GM13976 (cell line): ENCODE results near the gene FMNL2.

ENCODE experiments used
- DNase-seq: peaks from one replicate; pipeline ENCODE4 v3.0.0; 2012; ENCODE audit warnings: low spot score
- CTCF ChIP-seq: IDR thresholded peaks from 2 replicates; pipeline ENCODE4 v1.5.1; 2012; ENCODE audit warnings: borderline replicate concordance, mild to moderate bottlenecking; ENCODE audit not compliant: insufficient read depth; ENCODE audit errors: extremely low read depth, missing control alignments, control extremely low read depth
- in situ Hi-C: fragments of 300-500 bp; cut with MboI; formaldehyde crosslinking; loops from one replicate; pipeline ENCODE4 v1.12.0; 2022; ENCODE audit warnings: low sequenced_read_pairs, mixed read lengths, inconsistent platforms; ENCODE audit not compliant: unreplicated experiment

Gene FMNL2

GRCh38 chr2:152572031-152572430 lies 237.1 kb downstream of the FMNL2 start:
- in situ Hi-C loops = no loop called here
- DNase-seq = no peak
- no peak for TF ChIP-seq CTCF

- in situ Hi-C loops = no loop called here
- peak; percentile 60 for DNase-seq
- no peak for TF ChIP-seq CTCF
These were observed 238.2 kb downstream of the FMNL2 start for GRCh38 chr2:152573168-152573567.

GRCh38 chr2:152577579-152577978 lies 242.6 kb downstream of the FMNL2 start:
- in situ Hi-C loops = no loop called here
- no peak for TF ChIP-seq CTCF
- DNase-seq = no peak

GRCh38 chr2:152578573-152578972 lies 243.6 kb downstream of the FMNL2 start:
- no peak for TF ChIP-seq CTCF
- in situ Hi-C loops = no loop called here

GRCh38 chr2:152580714-152581113 lies 245.7 kb downstream of the FMNL2 start:
- in situ Hi-C loops = no loop called here
- no peak for DNase-seq
- no peak for TF ChIP-seq CTCF

More at GRCh38 chr2:152578573-152578972, 243.6 kb downstream of the FMNL2 start:
- DNase-seq = no peak

GRCh38 chr2:152581360-152581759 lies 246.4 kb downstream of the FMNL2 start:
- TF ChIP-seq CTCF = no peak
- no peak for DNase-seq
- in situ Hi-C loops = no loop called here

- no peak for DNase-seq
- TF ChIP-seq CTCF = no peak
- in situ Hi-C loops = no loop called here
These were observed 247.1 kb downstream of the FMNL2 start for GRCh38 chr2:152582081-152582480.
